ENCODE results near the gene VPS37D.
A peak's percentile ranks its signal among the peaks of the same experiment; 100 is the strongest.

The VPS37D gene

DNA sequence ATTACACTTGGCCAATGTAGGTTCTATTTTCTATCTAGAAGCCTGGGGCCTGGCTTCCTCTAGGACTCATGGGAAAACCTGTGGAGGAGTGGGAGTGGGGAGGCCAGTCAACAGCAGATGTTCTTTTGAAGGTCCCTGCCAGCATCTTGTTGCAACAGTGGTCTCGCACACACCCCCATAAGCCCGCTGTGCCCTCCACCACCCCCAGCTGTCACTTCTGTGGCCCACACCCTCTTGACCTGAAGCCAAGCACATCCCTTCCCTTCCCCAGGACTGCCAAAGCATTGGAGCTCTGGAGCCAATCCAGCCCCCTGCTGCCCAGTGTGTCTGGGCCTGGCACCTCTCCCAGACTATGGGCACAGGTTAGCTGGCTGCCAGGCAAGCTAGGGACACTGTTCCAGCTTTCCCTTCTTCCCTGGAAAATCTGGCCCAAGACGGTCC, 53.8 kb downstream of the VPS37D start:
- no peak overlapping the region for H3K4me3 ChIP-seq (replicated peaks in 1 of 2; ENCODE audit: low read depth in 2 of 2, low read length in 2 of 2)
- peak in 1 of 2 donors; percentile 64 for DNase-seq (ENCODE audit: low read depth in 2 of 2)

More for the DNA sequence above, 53.8 kb downstream of the VPS37D start:
- TF ChIP-seq, protein P1, sequence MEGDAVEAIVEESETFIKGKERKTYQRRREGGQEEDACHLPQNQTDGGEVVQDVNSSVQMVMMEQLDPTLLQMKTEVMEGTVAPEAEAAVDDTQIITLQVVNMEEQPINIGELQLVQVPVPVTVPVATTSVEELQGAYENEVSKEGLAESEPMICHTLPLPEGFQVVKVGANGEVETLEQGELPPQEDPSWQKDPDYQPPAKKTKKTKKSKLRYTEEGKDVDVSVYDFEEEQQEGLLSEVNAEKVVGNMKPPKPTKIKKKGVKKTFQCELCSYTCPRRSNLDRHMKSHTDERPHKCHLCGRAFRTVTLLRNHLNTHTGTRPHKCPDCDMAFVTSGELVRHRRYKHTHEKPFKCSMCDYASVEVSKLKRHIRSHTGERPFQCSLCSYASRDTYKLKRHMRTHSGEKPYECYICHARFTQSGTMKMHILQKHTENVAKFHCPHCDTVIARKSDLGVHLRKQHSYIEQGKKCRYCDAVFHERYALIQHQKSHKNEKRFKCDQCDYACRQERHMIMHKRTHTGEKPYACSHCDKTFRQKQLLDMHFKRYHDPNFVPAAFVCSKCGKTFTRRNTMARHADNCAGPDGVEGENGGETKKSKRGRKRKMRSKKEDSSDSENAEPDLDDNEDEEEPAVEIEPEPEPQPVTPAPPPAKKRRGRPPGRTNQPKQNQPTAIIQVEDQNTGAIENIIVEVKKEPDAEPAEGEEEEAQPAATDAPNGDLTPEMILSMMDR (IDR thresholded peaks at IDR 0.05; ENCODE audit: low read depth, low read length): no peak
